ENCODE results near the gene CYP4V2.

Gene CYP4V2

GRCh38 chr4:186189656-186190055 lies 1.7 kb upstream of the CYP4V2 start:
- DNase-seq = no peak

DNA sequence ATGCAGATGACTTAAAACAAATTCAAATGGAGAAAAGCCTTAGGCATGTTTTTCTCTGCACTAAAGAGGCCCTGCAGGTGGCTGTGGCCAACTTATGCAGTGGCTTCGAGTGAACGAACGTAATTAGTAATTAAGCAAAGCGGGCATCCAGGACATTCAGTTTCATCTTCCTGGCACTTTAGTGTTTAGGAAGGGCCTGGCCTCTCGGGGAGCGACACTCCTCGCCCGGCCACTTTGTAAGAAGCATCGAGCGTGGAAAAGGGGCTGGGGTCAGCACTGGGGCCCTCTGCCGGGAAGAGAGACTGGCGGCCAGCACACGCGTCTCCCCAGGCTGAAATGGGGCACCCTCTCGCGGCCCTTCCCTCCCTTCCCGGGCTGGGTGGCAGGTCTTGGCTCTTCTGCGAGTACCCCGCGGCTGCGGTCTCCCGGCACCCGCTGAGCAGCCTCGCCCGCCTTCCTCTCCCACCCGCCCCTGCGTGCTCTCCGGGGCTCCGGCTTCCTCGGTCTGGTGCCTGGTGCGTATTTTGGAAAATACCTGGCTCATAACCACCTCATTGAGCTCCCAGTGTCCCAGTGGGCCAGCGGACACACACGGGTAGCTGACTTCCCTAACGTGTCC lies 677 bp upstream of the CYP4V2 start:
- peak; percentile 13 for DNase-seq

DNA sequence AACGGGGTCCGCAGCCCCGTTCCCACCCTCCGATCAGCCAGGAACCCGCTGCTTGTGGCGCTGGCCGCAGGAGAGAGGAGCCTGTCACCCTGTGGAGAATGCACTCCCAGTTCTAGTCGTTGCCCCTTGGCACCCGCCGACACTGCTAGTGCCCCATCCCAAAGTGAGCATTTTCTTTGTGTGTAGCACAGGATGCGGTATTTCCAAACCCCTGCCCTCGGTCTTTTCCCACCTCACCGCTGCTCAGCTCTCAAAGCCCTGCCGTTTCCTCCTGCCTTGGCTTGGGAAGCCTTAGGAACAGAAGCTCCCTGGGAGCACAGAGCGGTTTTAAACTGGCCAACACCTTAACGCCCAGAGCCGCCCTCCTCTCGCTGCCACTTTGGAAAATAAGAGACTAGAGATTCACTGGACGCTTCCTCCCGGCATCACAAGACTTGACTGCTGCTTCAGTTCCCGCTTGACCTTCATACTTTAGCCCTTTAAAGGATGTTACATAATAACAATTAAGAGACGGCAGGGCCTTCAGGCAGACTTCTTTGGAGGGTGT lies 772 bp downstream of the CYP4V2 start:
- no peak for DNase-seq

DNA sequence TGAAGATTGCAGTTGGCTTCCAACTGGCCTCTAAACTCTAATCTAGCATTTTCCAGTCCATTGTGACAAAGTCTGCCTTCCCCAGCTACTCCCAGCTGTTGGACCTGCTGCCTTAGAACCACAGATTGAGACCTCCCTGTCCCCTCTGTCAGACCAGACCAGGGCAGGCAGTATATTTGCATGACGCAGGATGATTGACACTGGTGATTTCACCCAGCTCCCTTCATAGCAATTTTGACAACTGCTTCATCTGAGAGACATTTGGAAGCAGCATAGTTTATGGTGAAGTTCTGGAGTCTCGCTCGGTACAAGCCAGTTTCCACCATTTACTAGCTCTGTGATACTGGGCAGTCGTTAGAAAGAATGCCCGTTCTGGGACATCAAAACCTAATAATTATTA lies 2.5 kb downstream of the CYP4V2 start:
- DNase-seq = no peak

- DNase-seq = no peak
Observed at GRCh38 chr4:186196063-186196462, 4.7 kb downstream of the CYP4V2 start.

DNA sequence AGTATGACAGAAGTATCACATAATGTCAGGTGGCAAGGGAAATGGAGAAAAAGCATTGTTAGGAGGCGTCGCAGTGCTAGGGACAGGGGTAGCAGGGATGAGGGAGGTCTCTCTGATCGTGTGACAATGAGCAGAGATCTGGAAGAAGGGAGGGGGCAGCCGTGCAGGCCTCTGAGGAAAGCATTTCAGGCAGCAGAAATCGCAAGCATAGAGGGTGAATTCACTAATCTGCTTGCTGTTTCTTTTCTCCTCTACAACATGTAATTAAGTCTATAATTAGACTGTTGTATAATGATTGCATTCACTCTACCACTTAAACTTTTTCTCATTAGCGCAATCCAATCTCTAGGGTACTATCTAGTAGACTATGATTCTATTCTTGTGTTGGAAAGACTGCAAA lies 9.1 kb downstream of the CYP4V2 start:
- peak; percentile 54 for DNase-seq

- DNase-seq = no peak
Observed at GRCh38 chr4:186201010-186201409, 9.6 kb downstream of the CYP4V2 start.

GRCh38 chr4:186201535-186202230 lies 10.3 kb downstream of the CYP4V2 start:
- no peak for DNase-seq

GRCh38 chr4:186202490-186203140 lies 11.2 kb downstream of the CYP4V2 start:
- DNase-seq = no peak

DNA sequence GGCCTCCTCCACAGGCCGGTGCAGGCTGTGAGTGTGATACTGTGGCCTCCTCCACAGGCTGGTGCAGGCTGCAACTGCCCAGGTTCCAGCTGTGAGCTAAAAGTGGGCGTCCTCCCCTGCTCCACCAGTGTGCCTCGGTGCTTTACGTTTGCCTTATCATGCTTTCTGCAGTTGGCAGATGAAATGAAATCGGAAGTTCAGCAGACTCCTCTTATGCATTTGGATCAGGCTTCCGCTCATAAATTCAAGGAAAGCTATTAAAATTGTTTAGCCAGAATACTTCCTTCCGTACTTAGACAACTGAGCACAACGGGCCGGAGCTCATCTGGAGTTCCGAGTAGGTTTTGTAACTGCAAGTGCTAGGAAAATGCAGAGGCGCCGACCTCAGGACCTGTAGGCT lies 12.0 kb downstream of the CYP4V2 start:
- no peak for DNase-seq

GRCh38 chr4:186204103-186204559 lies 12.8 kb downstream of the CYP4V2 start:
- no peak for DNase-seq

DNA sequence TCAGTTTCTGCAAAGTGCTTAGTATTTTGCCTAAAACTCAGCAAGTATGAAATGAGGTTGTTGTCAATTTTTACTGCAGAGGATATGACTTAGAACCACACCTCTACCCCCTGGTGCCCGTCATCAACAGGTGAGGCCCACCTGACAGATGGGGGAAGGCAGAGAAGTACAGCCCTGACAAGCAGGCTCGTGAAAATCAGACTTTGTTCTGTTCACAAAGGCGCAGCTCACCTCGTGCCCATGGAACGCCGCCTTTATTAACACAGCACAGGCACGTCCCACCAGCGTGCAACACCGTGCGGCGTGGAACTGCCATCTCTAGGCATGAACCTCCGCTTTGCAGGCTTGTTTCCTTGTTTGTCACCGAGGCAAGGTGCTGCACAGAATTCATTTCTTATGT lies 13.3 kb downstream of the CYP4V2 start:
- DNase-seq = no peak

DNA sequence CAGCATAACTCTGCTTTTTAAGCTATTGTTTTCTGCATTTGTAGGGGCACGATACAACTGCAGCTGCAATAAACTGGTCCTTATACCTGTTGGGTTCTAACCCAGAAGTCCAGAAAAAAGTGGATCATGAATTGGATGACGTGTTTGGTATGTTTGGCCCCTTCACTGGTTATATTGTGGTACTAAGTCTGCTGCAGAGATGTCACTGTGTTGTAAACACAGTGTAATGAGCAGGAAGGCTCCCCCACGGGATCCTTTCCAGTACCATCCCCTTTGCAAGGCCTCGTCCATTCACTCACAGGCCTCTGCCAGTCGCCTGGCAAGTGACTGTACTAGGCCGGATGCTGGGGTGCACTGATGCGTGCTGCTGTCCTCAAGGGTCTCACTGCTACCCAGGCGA lies 13.8 kb downstream of the CYP4V2 start:
- no peak for DNase-seq

GRCh38 chr4:186216465-186217024 lies 25.2 kb downstream of the CYP4V2 start:
- DNase-seq = peak; percentile 9

GRCh38 chr4:186217733-186218293 lies 26.4 kb downstream of the CYP4V2 start:
- DNase-seq = no peak

GRCh38 chr4:186221624-186222023 lies 30.3 kb downstream of the CYP4V2 start:
- no peak for DNase-seq

- no peak for DNase-seq
Observed at GRCh38 chr4:186225848-186226247, 34.5 kb downstream of the CYP4V2 start.

GRCh38 chr4:186226521-186227189 lies 35.3 kb downstream of the CYP4V2 start:
- DNase-seq = no peak

DNA sequence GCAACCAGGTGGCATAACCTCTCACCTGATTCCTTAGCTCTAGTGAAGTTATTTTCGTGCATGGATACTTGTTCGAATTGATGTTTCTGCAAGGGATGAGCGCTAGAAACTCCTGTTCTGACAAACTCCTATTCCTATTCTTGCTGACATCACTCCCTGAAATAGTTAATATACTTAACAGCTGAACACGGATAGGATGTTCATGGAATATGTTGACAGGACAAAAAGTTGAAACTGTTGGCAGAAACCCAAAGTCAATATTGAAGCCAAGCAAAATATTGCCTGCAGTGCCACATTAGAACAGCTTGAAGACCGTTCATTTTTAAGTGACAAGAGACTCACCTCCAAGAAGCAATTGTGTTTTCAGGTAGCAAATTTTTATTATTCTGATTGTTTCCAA lies 35.9 kb downstream of the CYP4V2 start, which contains the start of gene KLKB1:
Gene KLKB1 (plus strand): TSS at position 287 of the 400 bp plus-strand sequence. CDS start 689 bp downstream, outside the sequence.
- peak; percentile 48 for DNase-seq

DNA sequence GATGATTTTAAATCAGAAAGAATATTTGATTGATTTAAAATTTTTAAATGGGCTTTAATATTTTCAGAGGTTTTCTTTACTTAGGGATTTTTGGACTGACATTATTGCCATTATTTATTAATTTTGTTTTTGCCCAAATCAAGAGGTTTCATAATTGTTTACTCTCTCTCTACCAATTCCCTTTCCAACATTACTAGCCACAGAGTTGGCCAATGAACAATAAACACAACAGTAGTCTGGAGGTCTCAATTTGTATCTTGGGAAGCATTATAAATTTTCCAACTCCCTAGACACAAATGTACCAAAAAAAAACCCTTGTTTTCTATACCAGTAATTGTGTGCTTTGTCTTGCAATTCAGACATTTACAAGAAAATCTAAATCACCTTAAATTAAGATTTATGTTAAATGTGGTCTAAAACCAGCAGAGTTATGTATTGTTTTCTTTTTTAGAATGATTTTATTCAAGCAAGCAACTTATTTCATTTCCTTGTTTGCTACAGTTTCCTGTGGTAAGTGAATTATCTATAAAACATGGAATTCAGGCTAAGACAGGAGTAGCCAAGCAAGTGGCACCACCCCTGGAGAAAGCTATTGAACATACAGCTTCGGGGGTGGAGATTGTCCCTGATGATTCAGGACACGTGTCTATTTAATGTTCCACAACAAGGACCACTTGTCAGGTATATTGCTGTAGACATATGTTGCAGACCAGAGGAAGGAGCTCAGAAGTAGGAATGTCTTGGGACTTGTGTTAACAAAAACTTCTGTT lies 36.6 kb downstream of the CYP4V2 start:
- no peak for DNase-seq

GRCh38 chr4:186228514-186228894 lies 37.1 kb downstream of the CYP4V2 start:
- no peak for DNase-seq

DNA sequence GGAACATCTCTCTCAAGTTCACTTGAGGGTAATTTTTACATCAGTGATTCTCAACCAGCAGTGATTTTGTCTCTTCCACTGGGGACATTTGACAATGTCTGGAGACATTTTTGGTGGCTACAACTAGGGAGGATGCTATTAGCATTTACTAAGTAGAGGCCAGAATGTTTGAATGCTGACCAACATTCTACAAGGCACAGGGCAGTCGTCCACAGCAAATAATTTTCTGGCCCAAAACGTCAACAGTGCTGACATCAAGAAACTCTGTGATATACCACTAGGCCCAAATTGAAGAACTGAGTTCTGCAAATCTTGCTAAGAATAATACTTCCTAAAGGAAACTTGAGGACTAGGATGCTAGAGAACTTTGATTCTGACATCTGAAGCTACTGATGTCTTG lies 43.0 kb downstream of the CYP4V2 start:
- DNase-seq = no peak

Data from NCI-H1105 (cell line).